Astrocyte (in vitro differentiated cells and primary cell): ENCODE results near the gene NTRK1.

Experiments used
- CTCF ChIP-seq: IDR thresholded peaks from 2 replicates; pipeline ENCODE4 v1.5.1; 2011; ENCODE audit warnings: low read depth, mild to moderate bottlenecking, inconsistent platforms, low read length, moderate library complexity; ENCODE audit not compliant: insufficient read depth
- EZH2 ChIP-seq: IDR thresholded peaks from 2 replicates; pipeline ENCODE4 v1.6.1; 2012; ENCODE audit warnings: mild to moderate bottlenecking, low read length, inconsistent platforms; ENCODE audit not compliant: insufficient read depth

GRCh38 chr1:156853761-156854160 is 6.9 kb upstream of the NTRK1 start:
- no peak for TF ChIP-seq CTCF
- no peak for TF ChIP-seq EZH2
